Measurements from ENCODE around the gene TCF4. TPM values are rescaled to one million over a fixed set of nuclear protein-coding genes. Genes with fewer than 3 reads are reported as not detected.

TCF4 gene
- total and polyA plus RNA-seq, 4 donors = 14.3 to 356 (median 73.0) TPM

DNA sequence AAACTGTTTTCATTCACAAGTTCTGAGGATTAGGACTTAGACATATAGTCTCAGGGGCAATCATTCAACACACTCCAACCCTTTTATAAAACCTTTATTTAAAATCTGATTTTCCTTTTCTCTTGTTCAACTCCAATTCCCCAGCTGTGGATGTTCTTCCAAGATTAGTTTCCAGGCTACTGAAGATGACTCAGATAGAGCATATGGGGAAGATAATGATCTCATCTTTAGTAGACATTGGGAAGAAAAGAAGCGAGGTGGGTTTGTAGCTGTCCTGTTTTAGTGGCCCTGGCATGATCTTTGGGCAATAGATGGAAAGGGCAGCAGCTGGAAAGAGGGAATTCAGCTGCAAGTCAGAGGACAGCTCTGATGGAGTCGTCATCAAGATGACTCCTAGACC lies 381.1 kb downstream of the TCF4 start:
- no peak overlapping the region for H3K4me3 ChIP-seq
- ATAC-seq (ENCODE audit: insufficient read depth, low FRiP score) (no peak), DNase-seq (no peak)
- no peaks in the 10 kb centered on the region for H3K27me3 ChIP-seq (ENCODE audit: control insufficient read depth in 3 of 3, insufficient read depth in 3 of 3, low read length in 2 of 3)
- WGBS, 2 donors = 65 to 73% methylated on average over 2 of the region's 2 CpGs
- TF ChIP-seq, protein P1, sequence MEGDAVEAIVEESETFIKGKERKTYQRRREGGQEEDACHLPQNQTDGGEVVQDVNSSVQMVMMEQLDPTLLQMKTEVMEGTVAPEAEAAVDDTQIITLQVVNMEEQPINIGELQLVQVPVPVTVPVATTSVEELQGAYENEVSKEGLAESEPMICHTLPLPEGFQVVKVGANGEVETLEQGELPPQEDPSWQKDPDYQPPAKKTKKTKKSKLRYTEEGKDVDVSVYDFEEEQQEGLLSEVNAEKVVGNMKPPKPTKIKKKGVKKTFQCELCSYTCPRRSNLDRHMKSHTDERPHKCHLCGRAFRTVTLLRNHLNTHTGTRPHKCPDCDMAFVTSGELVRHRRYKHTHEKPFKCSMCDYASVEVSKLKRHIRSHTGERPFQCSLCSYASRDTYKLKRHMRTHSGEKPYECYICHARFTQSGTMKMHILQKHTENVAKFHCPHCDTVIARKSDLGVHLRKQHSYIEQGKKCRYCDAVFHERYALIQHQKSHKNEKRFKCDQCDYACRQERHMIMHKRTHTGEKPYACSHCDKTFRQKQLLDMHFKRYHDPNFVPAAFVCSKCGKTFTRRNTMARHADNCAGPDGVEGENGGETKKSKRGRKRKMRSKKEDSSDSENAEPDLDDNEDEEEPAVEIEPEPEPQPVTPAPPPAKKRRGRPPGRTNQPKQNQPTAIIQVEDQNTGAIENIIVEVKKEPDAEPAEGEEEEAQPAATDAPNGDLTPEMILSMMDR (IDR thresholded peaks at IDR 0.05; ENCODE audit: control extremely low read depth, extremely low read depth) = no peak
- no peak overlapping the region for H3K27ac ChIP-seq (ENCODE audit: low read depth in 1 of 2, low read length in 1 of 2)
- no peaks in the 10 kb centered on the region for H3K36me3 ChIP-seq (ENCODE audit: control insufficient read depth in 4 of 4, insufficient read depth in 4 of 4, low read length in 4 of 4)
- H3K9me3 ChIP-seq (ENCODE audit: control insufficient read depth in 4 of 4, insufficient read depth in 3 of 4, low read length in 3 of 4) = peaks cover 0 to 4% (median 1%) of the 10 kb centered on the region in 4 donors
- H3K9ac ChIP-seq (ENCODE audit: insufficient read depth in 1 of 2, low read length in 2 of 2) = no peak overlapping the region
- H3K4me1 ChIP-seq (ENCODE audit: control insufficient read depth in 5 of 5, insufficient read depth in 5 of 5, low read length in 5 of 5) = no peaks in the 10 kb centered on the region

DNA sequence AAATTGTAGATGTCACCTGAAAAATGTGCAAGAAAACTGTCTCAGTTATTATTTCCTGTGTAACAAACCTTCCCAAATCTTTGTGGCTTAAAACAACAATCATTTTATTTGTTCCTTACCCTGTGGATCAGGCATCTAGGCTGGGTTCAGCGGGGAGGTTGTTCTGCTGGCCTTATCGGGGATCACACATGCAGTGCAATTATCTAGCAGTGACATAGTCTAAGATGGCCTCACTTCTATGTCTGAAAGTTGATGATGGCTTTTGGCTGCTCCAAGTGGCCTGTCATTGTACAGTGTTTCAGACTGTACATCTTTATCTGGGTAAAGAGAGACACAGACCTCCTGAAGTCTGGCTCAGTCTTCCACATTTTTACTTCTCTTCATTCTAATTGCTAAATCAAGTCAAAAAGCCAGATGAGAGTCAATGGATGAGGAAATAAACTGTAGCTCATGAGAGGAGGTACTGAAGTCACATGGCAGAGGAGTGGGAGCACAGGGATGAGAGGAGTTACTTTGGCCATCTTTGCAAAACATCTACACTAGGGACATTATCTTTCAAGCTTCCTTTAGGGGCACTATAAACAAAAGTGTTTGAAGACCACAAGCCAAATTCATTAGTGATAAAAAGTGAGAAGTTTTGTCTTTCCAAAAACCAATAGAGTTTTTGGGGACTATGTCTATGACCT lies 385.6 kb downstream of the TCF4 start:
- Histone ChIP-seq H3K27ac (ENCODE audit: low read depth in 1 of 2, low read length in 1 of 2) (no peak overlapping the region), H3K4me3 (no peak overlapping the region), H3K9me3 (ENCODE audit: control insufficient read depth in 4 of 4, insufficient read depth in 3 of 4, low read length in 3 of 4) (peaks cover 0 to 4% (median 1%) of the 10 kb centered on the region in 4 donors), H3K36me3 (ENCODE audit: control insufficient read depth in 4 of 4, insufficient read depth in 4 of 4, low read length in 4 of 4) (no peaks in the 10 kb centered on the region), H3K9ac (ENCODE audit: insufficient read depth in 1 of 2, low read length in 2 of 2) (no peak overlapping the region), H3K27me3 (ENCODE audit: control insufficient read depth in 3 of 3, insufficient read depth in 3 of 3, low read length in 2 of 3) (no peaks in the 10 kb centered on the region), H3K4me1 (ENCODE audit: control insufficient read depth in 5 of 5, insufficient read depth in 5 of 5, low read length in 5 of 5) (no peaks in the 10 kb centered on the region)
- TF ChIP-seq, protein P1 (IDR thresholded peaks at IDR 0.05; ENCODE audit: control extremely low read depth, extremely low read depth) = no peak
- ATAC-seq (ENCODE audit: insufficient read depth, low FRiP score) (no peak), DNase-seq (no peak)
- WGBS, 2 donors = 90 to 94% methylated on average over 2 of the region's 2 CpGs

DNA sequence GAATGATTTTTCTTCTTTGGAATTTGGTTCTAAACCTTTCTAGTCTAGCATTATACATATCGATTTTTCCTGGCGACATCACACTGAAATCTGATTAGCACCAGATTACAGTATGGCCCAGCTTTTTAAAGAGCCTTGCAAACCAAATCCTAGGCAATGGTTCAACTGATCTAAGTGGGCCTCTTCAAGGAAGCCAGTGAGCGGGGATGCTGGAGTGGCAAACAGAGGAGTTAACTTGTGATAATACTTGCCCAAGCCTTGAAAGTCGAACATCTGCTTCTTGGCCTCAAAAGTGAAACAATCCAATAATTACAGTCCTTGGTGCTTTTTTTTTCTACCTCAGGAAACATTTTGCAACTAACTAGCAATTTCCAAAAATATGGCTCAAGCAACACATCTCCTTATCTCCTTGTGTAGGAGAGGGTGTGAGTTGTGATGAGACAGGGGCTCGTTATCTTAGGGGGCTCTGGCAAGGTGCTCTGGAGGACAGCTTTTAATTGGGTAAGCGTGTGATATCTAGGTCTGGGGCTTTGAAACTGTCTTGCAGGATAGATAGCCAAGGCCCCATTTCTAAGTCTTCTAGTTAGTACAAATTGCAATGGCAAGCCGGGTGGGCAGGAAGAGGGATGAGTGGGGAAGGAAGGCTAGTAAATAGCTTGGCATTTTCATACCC lies 388.6 kb downstream of the TCF4 start:
- no peaks in the 10 kb centered on the region for H3K36me3 ChIP-seq (ENCODE audit: control insufficient read depth in 4 of 4, insufficient read depth in 4 of 4, low read length in 4 of 4)
- ATAC-seq (ENCODE audit: insufficient read depth, low FRiP score) = no peak
- no peaks in the 10 kb centered on the region for H3K4me1 ChIP-seq (ENCODE audit: control insufficient read depth in 5 of 5, insufficient read depth in 5 of 5, low read length in 5 of 5)
- 80 to 86% methylated on average over 7 of the region's 7 CpGs for WGBS, 2 donors
- TF ChIP-seq, protein P1 (IDR thresholded peaks at IDR 0.05; ENCODE audit: control extremely low read depth, extremely low read depth) = no peak
- H3K27me3 ChIP-seq (ENCODE audit: control insufficient read depth in 3 of 3, insufficient read depth in 3 of 3, low read length in 2 of 3) = no peaks in the 10 kb centered on the region
- H3K27ac ChIP-seq (ENCODE audit: low read depth in 1 of 2, low read length in 1 of 2) = no peak overlapping the region
- H3K4me3 ChIP-seq = no peak overlapping the region
- no peak overlapping the region for H3K9ac ChIP-seq (ENCODE audit: insufficient read depth in 1 of 2, low read length in 2 of 2)
- H3K9me3 ChIP-seq (ENCODE audit: control insufficient read depth in 4 of 4, insufficient read depth in 3 of 4, low read length in 3 of 4) = peaks cover 0 to 4% (median 1%) of the 10 kb centered on the region in 4 donors
- no peak for DNase-seq

Data from lung (tissue), 12 donors.